ENCODE measurements around the gene MYO5B.

DNA sequence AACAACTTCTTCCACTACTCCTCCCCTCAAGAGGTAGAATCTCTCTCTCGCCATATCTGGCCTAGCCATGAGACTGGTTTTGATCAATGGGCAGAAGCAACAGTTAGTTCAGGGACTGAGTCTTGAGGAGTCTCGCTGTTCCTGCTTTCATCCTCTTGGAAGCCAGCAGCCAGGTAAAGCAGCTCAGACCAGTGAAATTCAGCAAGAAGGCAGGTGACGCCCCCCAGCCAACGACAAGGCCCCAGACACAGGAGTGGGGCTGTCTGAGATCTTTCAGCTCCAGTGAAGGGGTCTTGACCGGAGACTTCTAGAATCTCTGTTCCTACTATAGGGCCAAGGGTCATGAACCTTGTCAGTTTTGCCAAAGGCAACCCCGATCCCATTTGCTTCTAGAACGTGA lies 341.9 kb downstream of the MYO5B start:
- TF ChIP-seq, protein P1, sequence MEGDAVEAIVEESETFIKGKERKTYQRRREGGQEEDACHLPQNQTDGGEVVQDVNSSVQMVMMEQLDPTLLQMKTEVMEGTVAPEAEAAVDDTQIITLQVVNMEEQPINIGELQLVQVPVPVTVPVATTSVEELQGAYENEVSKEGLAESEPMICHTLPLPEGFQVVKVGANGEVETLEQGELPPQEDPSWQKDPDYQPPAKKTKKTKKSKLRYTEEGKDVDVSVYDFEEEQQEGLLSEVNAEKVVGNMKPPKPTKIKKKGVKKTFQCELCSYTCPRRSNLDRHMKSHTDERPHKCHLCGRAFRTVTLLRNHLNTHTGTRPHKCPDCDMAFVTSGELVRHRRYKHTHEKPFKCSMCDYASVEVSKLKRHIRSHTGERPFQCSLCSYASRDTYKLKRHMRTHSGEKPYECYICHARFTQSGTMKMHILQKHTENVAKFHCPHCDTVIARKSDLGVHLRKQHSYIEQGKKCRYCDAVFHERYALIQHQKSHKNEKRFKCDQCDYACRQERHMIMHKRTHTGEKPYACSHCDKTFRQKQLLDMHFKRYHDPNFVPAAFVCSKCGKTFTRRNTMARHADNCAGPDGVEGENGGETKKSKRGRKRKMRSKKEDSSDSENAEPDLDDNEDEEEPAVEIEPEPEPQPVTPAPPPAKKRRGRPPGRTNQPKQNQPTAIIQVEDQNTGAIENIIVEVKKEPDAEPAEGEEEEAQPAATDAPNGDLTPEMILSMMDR (IDR thresholded peaks at IDR 0.05; ENCODE audit: low read depth, low read length, missing input control): no peak
- TF ChIP-seq GABPA (IDR thresholded peaks at IDR 0.05 in 1 of 2, conservative IDR thresholded peaks at IDR 0.05 in 1 of 2) (no peak), EGR1 (IDR thresholded peaks at IDR 0.05; ENCODE audit: low read depth in 2 of 2) (no peak), RAD21 (IDR thresholded peaks at IDR 0.05) (no peak), SP1 (IDR thresholded peaks at IDR 0.05) (no peak), RXRA (IDR thresholded peaks at IDR 0.05) (no peak), FOXA1 (IDR thresholded peaks at IDR 0.05) (no peak), TAF1 (conservative IDR thresholded peaks at IDR 0.05) (no peak), JUND (IDR thresholded peaks at IDR 0.05) (no peak), HNF4A (conservative IDR thresholded peaks at IDR 0.05) (no peak)
- TF ChIP-seq, protein P2, sequence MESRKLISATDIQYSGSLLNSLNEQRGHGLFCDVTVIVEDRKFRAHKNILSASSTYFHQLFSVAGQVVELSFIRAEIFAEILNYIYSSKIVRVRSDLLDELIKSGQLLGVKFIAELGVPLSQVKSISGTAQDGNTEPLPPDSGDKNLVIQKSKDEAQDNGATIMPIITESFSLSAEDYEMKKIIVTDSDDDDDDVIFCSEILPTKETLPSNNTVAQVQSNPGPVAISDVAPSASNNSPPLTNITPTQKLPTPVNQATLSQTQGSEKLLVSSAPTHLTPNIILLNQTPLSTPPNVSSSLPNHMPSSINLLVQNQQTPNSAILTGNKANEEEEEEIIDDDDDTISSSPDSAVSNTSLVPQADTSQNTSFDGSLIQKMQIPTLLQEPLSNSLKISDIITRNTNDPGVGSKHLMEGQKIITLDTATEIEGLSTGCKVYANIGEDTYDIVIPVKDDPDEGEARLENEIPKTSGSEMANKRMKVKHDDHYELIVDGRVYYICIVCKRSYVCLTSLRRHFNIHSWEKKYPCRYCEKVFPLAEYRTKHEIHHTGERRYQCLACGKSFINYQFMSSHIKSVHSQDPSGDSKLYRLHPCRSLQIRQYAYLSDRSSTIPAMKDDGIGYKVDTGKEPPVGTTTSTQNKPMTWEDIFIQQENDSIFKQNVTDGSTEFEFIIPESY (IDR thresholded peaks at IDR 0.05): no peak
- TF ChIP-seq, protein P3, sequence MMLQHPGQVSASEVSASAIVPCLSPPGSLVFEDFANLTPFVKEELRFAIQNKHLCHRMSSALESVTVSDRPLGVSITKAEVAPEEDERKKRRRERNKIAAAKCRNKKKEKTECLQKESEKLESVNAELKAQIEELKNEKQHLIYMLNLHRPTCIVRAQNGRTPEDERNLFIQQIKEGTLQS (IDR thresholded peaks at IDR 0.05): no peak
- TF ChIP-seq, protein P4, sequence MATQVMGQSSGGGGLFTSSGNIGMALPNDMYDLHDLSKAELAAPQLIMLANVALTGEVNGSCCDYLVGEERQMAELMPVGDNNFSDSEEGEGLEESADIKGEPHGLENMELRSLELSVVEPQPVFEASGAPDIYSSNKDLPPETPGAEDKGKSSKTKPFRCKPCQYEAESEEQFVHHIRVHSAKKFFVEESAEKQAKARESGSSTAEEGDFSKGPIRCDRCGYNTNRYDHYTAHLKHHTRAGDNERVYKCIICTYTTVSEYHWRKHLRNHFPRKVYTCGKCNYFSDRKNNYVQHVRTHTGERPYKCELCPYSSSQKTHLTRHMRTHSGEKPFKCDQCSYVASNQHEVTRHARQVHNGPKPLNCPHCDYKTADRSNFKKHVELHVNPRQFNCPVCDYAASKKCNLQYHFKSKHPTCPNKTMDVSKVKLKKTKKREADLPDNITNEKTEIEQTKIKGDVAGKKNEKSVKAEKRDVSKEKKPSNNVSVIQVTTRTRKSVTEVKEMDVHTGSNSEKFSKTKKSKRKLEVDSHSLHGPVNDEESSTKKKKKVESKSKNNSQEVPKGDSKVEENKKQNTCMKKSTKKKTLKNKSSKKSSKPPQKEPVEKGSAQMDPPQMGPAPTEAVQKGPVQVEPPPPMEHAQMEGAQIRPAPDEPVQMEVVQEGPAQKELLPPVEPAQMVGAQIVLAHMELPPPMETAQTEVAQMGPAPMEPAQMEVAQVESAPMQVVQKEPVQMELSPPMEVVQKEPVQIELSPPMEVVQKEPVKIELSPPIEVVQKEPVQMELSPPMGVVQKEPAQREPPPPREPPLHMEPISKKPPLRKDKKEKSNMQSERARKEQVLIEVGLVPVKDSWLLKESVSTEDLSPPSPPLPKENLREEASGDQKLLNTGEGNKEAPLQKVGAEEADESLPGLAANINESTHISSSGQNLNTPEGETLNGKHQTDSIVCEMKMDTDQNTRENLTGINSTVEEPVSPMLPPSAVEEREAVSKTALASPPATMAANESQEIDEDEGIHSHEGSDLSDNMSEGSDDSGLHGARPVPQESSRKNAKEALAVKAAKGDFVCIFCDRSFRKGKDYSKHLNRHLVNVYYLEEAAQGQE (IDR thresholded peaks at IDR 0.05): no peak
- TF ChIP-seq, protein P5, sequence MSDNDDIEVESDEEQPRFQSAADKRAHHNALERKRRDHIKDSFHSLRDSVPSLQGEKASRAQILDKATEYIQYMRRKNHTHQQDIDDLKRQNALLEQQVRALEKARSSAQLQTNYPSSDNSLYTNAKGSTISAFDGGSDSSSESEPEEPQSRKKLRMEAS (IDR thresholded peaks at IDR 0.05): no peak

Data from liver (tissue), 3 donors.